Stimulated activated CD4-positive, alpha-beta T cell treated with anti-CD3 and anti-CD28 coated beads, Interleukin-15, amount 100 ng/mL, for 48 hours (primary cell): ENCODE results near the gene PLD5.
"Not testable (repeated sequence)": the region's sequence is repeated elsewhere in the genome, so short reads cannot be mapped to it uniquely, and the experiment has no call there.

ENCODE experiments used
- DNase-seq, 2 donors: peaks; one replicate each; pipeline ENCODE4 v3.0.0-alpha.2; 2020; ENCODE audit warnings: low read depth in 2 of 2

Gene PLD5

DNA sequence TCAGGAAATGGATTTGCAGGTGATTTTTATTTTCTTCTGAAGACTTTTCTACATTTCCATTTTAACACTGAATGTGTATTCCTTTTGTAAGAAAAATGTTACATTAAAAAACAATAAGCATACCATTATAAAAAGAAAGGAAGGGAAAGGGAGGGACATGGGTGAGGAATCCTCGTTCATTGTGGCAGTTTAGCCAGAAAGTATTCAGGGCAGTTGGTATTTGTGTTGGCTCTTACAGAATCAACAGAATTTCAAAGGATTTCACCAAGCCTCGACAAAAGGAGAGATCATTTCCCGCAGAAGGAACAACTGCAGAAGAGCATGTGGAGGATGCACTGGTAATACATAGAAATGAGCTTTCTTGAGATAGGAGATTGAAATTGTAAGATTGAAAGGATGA is 35.0 kb downstream of the PLD5 start:
- DNase-seq, result no peak

- no peak for DNase-seq
Measured at GRCh38 chr1:242477944-242478343, 46.6 kb downstream of the PLD5 start.

GRCh38 chr1:242470774-242471173 is 53.7 kb downstream of the PLD5 start:
- no peak for DNase-seq

DNA sequence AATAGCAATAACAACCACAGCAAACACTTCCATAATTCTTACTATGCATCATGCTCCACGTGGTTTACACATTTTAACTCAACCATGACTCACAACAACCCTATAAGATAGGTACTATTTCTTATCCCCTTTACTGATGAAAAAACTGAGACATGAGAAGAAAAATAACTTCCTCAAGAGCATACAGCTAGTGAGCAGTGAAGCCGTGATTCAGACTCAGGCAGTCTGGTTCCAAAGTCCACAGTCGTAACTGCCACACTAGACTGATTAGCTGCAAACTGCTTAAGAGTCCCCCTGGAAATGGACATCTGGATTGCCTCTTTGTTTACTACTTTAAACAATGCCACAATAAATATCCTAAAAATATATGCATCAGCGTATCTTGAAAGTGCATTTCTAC is 55.7 kb downstream of the PLD5 start:
- DNase-seq, result no peak

DNA sequence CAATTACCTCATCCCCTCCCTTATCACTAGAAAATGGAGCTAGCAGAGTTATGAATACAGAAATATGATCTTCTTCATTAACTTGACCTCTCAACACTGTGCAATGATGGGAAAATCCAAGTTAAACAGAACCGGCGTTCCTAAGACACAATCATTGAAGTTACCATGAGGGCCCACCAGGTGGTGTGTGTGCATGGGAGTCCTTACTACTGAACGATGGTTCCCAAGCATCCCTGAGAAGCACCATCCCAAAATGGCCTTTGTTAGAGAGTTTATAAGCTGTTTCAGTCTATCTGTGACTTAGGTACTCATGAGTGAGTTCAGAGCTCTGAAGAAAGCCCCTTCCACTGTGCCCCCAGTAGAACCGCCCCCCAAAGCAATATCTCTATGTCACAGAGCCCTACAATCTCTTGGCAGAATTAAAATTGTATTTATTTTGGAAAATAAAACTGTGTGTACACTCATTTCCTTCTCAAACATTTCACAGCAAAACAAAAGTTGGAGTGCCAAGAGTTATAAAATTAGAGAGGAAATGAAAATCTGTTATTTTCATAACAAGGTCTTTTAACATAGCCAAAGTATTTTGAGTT is 56.8 kb downstream of the PLD5 start:
- no peak for DNase-seq

- no peak for DNase-seq
Measured at GRCh38 chr1:242462867-242463266, 61.6 kb downstream of the PLD5 start.

DNA sequence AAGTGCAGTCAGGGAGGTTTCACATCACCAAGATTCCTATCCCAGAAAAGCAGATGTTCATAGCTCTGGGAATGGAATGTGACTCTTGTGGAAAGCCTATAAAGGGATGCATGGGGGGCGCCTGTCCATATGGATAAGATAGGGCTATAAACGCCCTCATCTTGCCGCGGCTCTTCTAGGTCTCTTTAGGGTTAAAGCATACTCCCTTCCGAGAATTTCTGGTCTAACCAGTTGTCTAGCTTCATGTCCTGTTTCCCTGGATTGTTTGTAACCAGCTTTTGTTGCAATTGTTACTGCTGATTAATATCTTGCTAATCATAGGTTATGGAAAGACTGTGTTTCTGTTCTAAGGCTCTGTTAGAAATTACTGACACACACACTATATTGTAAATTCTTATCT is 64.8 kb downstream of the PLD5 start:
- not testable (repeated sequence) for DNase-seq

GRCh38 chr1:242456726-242457269 is 67.7 kb downstream of the PLD5 start:
- DNase-seq, result no peak

DNA sequence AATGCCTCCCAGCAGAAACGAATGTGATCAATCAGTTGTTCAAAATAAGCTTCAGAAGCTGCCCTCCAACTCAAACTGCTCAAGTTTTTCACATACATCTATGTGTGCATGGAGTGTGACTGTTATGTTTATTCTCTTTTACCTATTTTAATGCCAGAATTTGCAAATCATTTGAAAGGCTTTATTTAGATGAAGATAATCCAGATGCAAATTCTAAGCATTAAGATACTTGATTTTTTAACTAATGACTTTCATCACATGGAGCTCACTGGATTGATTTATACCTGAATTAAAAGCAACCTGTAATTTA is 69.5 kb downstream of the PLD5 start:
- DNase-seq, result no peak

DNA sequence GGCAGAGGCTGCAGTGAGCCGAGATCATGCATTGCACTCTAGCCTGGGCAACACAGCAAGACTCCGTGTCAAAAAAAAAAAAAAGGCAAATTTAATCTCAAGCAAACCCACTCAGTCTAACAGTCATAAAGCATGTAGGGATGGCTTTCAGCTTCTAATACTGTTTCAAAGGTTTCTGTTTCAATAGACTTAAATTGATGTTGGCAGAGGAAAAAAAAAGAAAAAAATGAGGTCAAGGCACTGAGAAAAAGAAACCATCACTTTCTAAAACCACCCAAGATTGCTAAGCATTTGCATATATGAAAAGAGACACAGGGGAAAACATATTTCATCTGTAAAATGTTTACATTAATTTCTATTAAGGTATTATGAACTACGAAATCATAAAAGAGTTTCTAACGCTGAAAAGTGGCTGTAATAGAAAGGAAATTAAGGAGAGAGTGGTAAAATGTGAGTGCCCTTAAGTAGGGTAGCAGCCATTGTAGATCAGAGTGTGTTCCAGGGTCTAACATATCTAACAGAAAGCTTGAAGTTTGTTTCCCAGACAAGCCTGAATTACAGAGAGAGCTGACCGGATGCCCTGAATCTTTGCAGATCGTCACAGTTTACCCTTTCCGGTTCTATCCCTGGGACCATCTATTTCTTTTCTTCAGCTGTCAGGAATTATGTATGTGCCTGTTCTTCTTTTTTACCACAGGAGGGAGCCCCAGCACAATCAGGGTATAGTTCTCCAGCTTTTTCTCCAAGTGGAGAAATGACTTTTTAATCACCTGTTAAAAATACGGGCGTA is 70.0 kb downstream of the PLD5 start:
- DNase-seq, result no peak

DNA sequence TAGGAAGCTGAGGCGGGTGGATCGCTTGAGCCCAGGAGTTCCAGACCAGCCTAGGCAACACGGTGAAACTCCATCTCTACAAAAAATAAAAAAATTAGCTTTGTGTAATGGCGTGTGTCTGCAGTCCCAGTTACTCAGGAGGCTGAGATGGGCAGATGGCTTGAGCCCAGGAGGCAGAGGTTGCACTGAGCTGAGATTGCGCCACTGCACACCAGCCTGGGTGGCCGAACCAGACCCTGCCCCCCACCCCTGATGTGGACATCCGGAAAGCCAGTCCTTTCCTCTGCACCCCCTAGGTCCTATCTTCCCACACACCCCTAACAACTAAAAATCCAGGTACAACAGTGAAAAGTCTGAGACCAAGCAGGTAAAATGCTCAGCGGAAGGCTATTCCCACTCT is 71.9 kb downstream of the PLD5 start:
- no peak for DNase-seq

DNA sequence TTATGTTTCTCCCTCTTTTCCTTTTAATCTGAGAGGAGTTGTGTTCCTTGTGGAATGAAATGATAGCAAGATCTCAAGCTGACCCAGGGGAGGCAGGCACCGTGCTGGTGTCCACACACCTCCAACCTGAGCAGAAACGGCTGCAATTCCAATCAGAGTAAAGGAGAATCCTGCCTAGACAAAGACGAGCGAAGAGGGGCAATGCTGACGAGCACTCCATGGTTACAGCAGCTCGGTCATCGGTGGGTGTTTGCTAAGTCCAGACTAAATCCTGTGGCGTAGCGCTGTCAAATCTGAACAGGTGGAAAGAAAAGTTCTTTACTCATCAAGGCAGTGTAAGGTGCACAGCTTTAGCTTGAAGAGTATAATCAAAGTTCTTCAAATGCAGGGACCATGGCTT is 74.8 kb downstream of the PLD5 start:
- DNase-seq, result no peak

GRCh38 chr1:242448910-242449645 is 75.4 kb downstream of the PLD5 start:
- no peak for DNase-seq

DNA sequence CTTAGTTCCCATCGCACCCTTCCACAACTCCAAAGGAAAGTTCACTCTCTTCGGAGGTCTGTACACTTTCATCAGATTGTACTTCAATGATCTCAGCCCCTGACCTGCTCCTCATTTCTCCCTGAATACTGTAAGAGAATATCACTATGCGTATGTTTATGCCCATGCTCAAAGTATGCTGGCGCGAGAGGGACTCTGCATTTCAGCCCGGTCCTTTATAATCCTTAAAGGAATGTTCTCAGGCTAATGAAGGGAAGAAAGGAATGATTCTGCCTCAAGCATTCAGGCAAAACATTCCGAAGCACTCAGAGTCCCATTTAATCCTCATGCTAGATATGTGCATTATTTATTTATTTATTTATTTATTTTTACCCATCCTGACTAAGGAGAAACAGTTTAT is 76.8 kb downstream of the PLD5 start:
- DNase-seq, result no peak

GRCh38 chr1:242440757-242441156 is 83.7 kb downstream of the PLD5 start:
- DNase-seq, result no peak

DNA sequence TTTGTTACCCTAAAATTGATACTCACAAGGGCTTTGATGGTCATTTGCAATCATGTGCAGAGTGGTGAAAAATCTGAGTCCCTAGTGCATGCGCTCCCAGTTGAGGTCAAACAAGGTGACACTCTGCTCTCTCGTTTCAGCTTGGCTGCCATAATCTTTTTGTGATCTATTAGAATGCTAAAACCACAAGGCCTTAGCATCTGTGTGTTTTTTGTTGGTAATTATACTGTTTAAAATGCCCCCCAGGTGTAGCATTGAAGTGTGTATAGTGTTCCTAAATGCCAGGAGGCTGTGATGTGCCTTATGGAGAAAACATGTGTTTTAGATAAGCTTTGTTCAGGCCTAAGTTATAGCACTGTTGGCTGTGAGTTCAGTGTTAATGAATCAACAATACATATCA is 89.3 kb downstream of the PLD5 start:
- DNase-seq, result no peak

GRCh38 chr1:242432491-242433095 is 91.9 kb downstream of the PLD5 start:
- DNase-seq, result no peak

DNA sequence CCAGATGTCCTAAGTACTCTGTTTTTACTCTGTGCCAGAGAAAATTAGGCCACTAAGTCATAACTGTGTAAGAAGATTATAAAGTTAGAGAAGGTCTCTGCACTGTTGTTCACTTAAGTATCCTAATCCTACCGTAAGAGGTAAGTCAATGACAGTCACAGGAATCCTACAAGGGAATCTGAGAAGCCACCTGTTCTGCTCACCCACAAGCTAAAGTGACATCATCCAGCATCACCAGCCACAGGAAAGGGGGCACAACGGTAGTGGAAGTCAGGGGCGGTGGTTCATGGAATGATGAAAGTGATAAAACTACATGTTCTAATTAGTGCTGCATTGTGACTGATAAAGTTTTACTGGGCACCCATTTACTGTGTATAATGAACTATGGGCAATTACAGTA is 92.7 kb downstream of the PLD5 start:
- DNase-seq, result no peak

GRCh38 chr1:242430956-242431355 is 93.5 kb downstream of the PLD5 start:
- no peak for DNase-seq

- no peak for DNase-seq
Measured at GRCh38 chr1:242428399-242429190, 95.9 kb downstream of the PLD5 start.

DNA sequence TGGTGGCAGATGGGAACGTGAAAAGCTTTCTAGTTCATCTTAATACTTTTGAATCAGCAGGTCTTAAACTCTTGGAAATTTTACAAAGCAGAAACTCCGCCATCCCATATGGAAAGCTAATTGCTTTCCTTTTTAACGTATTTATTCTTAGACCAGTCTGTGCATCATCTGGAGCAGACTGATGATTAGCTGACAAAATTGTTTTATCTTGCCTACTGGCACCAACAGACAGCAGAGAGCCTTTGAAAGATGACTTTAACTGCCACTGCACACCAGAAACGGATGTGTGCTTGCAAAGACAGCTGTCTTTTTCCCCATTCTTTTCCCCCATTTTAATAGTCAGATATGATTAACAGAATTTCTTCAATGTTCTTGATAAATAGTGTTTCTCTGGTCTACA is 97.0 kb downstream of the PLD5 start:
- DNase-seq, result no peak
